ENCODE measurements around the gene HACD2. TPM values are rescaled to one million over a fixed set of nuclear protein-coding genes. Genes with fewer than 3 reads are reported as not detected.

Gene HACD2
- total RNA-seq, 1 donor from 2014 or later, result 42.8 TPM

DNA sequence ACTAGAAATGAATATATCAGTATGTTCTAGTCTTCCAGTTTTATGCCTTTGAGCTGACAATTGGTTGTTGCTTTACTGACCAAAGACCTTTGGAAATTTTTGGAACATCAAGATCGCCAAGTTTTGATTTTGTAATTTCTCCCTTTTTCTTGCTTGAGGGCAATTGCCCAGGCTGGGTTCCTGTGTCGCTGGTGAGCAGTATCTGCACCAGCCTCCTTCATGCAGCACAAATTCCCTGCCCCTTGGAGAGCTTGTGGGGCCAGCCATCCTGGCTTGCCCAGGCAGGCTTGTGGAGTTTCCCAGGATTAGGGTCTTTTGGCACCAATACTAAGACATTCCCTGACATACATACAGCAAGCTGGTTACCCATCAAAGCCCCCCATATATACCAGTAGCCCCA, 37.9 kb upstream of the HACD2 start:
- Histone ChIP-seq H3K27ac (no peak overlapping the region), H3K4me3 (no peak overlapping the region), H3K27me3 (ENCODE audit: low read depth) (no peaks in the 10 kb centered on the region), H3K4me1 (peaks cover 21% of the 10 kb centered on the region), H3K9me3 (no peaks in the 10 kb centered on the region), H3K36me3 (peaks cover 64% of the 10 kb centered on the region)
- TF ChIP-seq, protein P1, sequence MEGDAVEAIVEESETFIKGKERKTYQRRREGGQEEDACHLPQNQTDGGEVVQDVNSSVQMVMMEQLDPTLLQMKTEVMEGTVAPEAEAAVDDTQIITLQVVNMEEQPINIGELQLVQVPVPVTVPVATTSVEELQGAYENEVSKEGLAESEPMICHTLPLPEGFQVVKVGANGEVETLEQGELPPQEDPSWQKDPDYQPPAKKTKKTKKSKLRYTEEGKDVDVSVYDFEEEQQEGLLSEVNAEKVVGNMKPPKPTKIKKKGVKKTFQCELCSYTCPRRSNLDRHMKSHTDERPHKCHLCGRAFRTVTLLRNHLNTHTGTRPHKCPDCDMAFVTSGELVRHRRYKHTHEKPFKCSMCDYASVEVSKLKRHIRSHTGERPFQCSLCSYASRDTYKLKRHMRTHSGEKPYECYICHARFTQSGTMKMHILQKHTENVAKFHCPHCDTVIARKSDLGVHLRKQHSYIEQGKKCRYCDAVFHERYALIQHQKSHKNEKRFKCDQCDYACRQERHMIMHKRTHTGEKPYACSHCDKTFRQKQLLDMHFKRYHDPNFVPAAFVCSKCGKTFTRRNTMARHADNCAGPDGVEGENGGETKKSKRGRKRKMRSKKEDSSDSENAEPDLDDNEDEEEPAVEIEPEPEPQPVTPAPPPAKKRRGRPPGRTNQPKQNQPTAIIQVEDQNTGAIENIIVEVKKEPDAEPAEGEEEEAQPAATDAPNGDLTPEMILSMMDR (IDR thresholded peaks at IDR 0.05), result no peak
- ATAC-seq (no peak), DNase-seq (no peak)
- intact Hi-C loops (cut with DNase I), result no loop called here

DNA sequence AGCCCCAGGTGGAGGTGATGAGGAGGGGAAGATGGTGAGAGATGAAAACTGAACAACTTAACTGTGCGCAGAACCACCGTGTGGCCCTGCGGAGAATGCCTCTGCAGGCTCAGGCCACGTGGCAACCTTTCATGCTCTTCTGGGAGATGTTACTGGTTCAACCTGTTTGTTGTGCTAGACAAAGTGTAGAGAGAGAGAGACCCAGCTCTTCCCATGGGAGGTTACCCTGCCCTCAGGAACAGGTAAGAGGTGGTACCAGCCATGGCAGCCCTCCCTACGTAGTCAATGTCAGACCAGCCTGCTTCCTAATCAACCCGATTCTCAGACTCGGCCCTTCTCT, 37.0 kb upstream of the HACD2 start:
- no peak for DNase-seq
- Histone ChIP-seq H3K4me1 (peaks cover 26% of the 10 kb centered on the region), H3K9me3 (no peaks in the 10 kb centered on the region), H3K27ac (no peak overlapping the region), H3K27me3 (ENCODE audit: low read depth) (no peaks in the 10 kb centered on the region), H3K36me3 (peaks cover 58% of the 10 kb centered on the region), H3K4me3 (no peak overlapping the region)
- TF ChIP-seq, protein P1 (IDR thresholded peaks at IDR 0.05), result no peak
- intact Hi-C loops (cut with DNase I), result no loop called here
- no peak for ATAC-seq

DNA sequence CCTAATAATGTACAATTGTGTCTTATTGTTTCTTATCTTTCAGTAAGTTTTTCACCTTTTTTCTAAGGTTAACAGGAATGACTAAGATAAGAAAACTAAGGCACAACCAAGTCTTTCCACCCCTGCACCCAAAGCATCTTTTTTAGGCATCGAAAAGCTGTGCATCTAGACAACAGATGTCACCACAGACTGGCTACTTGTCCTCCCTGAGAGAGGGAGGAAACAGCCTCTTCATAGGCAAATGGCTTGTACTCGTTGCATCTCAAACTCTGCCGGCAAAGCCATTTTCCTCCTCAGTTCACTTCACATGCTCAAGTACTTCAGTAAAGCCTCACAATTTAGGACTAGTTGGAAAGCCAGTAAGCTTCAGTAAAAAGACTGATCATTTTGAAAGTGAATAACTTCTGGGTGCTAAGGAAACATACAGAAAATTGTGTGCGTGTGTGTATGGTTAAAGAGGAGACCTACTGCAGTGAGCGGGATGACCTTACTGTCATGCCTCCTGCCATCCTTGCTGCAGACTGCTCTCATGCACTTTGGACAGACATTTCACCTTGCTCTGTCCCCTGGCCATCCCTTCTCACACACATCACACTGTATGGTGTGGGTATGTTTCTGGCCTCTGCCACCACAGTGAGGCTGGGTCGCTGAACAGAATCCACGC, 36.5 kb upstream of the HACD2 start:
- Histone ChIP-seq H3K27me3 (ENCODE audit: low read depth) (no peaks in the 10 kb centered on the region), H3K9me3 (no peaks in the 10 kb centered on the region), H3K4me1 (peaks cover 26% of the 10 kb centered on the region), H3K4me3 (no peak overlapping the region), H3K36me3 (peaks cover 58% of the 10 kb centered on the region), H3K27ac (no peak overlapping the region)
- no peak for DNase-seq
- intact Hi-C loops (cut with DNase I), result no loop called here
- TF ChIP-seq, protein P1 (IDR thresholded peaks at IDR 0.05), result no peak
- ATAC-seq, result no peak

DNA sequence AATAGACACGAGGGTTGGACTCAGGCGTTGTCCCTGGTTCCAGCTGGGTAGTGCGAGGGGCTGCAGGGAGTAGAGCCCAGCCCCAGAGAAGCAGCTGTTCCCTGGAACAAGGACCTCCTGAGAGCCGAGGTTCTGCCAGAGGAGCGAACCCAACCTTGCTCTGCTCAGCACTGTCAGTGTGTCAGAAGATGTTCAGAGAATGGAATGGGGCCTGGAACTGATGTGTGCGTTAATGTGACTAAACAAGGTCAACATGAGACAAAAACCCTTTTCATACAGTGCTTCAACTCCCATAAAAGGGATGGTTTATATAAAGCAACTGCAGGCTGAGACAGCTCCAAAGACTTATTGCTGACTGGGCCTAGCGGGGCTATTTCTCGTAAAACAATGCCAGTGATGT, 35.5 kb upstream of the HACD2 start:
- no peaks in the 10 kb centered on the region for H3K9me3 ChIP-seq
- H3K4me3 ChIP-seq, result no peak overlapping the region
- DNase-seq (no peak), ATAC-seq (peak; percentile 11 to 56)
- peak overlapping the region; percentile 34 for H3K27ac ChIP-seq
- intact Hi-C loops (cut with DNase I), result no loop called here
- peaks cover 55% of the 10 kb centered on the region for H3K36me3 ChIP-seq
- H3K4me1 ChIP-seq, result peaks cover 26% of the 10 kb centered on the region
- TF ChIP-seq, protein P1 (IDR thresholded peaks at IDR 0.05), result no peak
- H3K27me3 ChIP-seq (ENCODE audit: low read depth), result no peaks in the 10 kb centered on the region

- Histone ChIP-seq H3K4me1 (peaks cover 26% of the 10 kb centered on the region), H3K36me3 (peaks cover 53% of the 10 kb centered on the region), H3K27ac (peak overlapping the region; percentile 9), H3K4me3 (no peak overlapping the region), H3K9me3 (no peaks in the 10 kb centered on the region), H3K27me3 (ENCODE audit: low read depth) (no peaks in the 10 kb centered on the region)
- intact Hi-C loops (cut with DNase I), result no loop called here
- TF ChIP-seq, protein P1 (IDR thresholded peaks at IDR 0.05), result no peak
- ATAC-seq (peak; percentile 64 to 76), DNase-seq (peak; percentile 75)
These were observed 34.1 kb upstream of the HACD2 start for GRCh38 chr3:123618768-123619484.
